B cell (primary cell): ENCODE results near the gene E2F3. TPM values are rescaled to one million over a fixed set of nuclear protein-coding genes. Genes with fewer than 3 reads are reported as not detected.

Experiments
- ATAC-seq: fragments of 200-7000 bp; cut with Tn5 transposase; one replicate; pipeline ENCODE4 v1.10.0; 2021; ENCODE audit warnings: low read depth, mild to moderate bottlenecking, moderate number of reproducible peaks, moderate library complexity
- CTCF ChIA-PET: fragments of 350-600 bp; sonication (Branson Sonifier 250); formaldehyde crosslinking; loops from one replicate; lab custom pipeline; 2021; ENCODE audit warnings: antibody characterized with exemption, inconsistent platforms; lab: Charles Lee
- POLR2A ChIA-PET: fragments of 350-600 bp; sonication (Branson Sonifier 250); formaldehyde crosslinking; loops from one replicate; lab custom pipeline; 2021; ENCODE audit warnings: antibody characterized with exemption; lab: Charles Lee
- DNase-seq: peaks from one replicate; pipeline ENCODE4 v3.0.0; 2013
- H2AFZ ChIP-seq: 2 replicates; pipeline ENCODE4 v1.6.1; 2012; ENCODE audit warnings: mild to moderate bottlenecking, low read depth, low read length; ENCODE audit not compliant: insufficient read depth, poor library complexity, severe bottlenecking
- H3K27ac ChIP-seq, 2 donors: 1 replicate in 1 of 2; 2 replicates in 1 of 2; pipeline ENCODE4 v1.5.1; 2012 to 2013; ENCODE audit warnings: low read length in 2 of 2, mild to moderate bottlenecking in 2 of 2, moderate library complexity in 1 of 2
- H3K27me3 ChIP-seq, 4 experiments: fragments of 200-600 bp in 1 of 4; sonication (generic) in 1 of 4; replicated peaks in 1 of 4; 1 replicate in 2 of 4; 2 replicates in 2 of 4; pipeline versions ENCODE4 v1.6.1 to v1.7.0; 2013 to 2016; ENCODE audit warnings: low read length in 3 of 4, mild to moderate bottlenecking in 2 of 4, mixed read lengths in 1 of 4, moderate library complexity in 1 of 4; ENCODE audit not compliant: insufficient read depth in 4 of 4, control insufficient read depth in 3 of 4; ENCODE audit errors: control extremely low read depth in 1 of 4
- H3K36me3 ChIP-seq, 2 experiments: replicated peaks in 1 of 2; 1 replicate in 1 of 2; 2 replicates in 1 of 2; pipeline versions ENCODE4 v1.6.1 to v1.7.1; 2013; ENCODE audit warnings: low read length in 1 of 2; ENCODE audit not compliant: insufficient read depth in 2 of 2, control insufficient read depth in 1 of 2; ENCODE audit errors: control extremely low read depth in 1 of 2, extremely low read depth in 1 of 2
- H3K4me1 ChIP-seq, 2 donors: fragments of 200-600 bp in 1 of 2; sonication (generic) in 1 of 2; 1 replicate in 1 of 2; 2 replicates in 1 of 2; pipeline versions ENCODE4 v1.5.1 to v1.6.1; 2013 to 2017; ENCODE audit warnings: low read length in 2 of 2; ENCODE audit not compliant: control insufficient read depth in 2 of 2, insufficient read depth in 2 of 2
- H3K4me2 ChIP-seq: replicated peaks from 2 replicates; pipeline ENCODE3; 2012; ENCODE audit warnings: mild to moderate bottlenecking, low read depth, low read length; ENCODE audit not compliant: poor library complexity, severe bottlenecking
- H3K4me3 ChIP-seq, 5 experiments: fragments of 200-600 bp in 1 of 5; sonication (generic) in 1 of 5; 1 replicate in 3 of 5; 2 replicates in 2 of 5; pipeline versions ENCODE4 v1.5.1 to v1.7.0; 2011 to 2016; ENCODE audit warnings: low read length in 4 of 5, mild to moderate bottlenecking in 4 of 5, low read depth in 2 of 5, control low read depth in 1 of 5, moderate library complexity in 1 of 5; ENCODE audit not compliant: insufficient read depth in 1 of 5; ENCODE audit errors: control extremely low read depth in 1 of 5, extremely low read depth in 1 of 5
- H3K79me2 ChIP-seq: fragments of 200-600 bp; sonication (generic); one replicate; pipeline ENCODE4 v1.6.0; 2016; ENCODE audit warnings: low read length; ENCODE audit not compliant: control insufficient read depth, insufficient read depth
- H3K9ac ChIP-seq: fragments of 200-600 bp; sonication (generic); 2 replicates; pipeline ENCODE4 v1.6.1; 2017; ENCODE audit warnings: mild to moderate bottlenecking, low read length, moderate library complexity
- H3K9me3 ChIP-seq, 3 donors: one replicate each; pipeline versions ENCODE4 v1.6.1 to v1.7.1; 2013; ENCODE audit warnings: low read length in 2 of 3; ENCODE audit not compliant: control insufficient read depth in 2 of 3, insufficient read depth in 1 of 3; ENCODE audit errors: control extremely low read depth in 1 of 3
- H4K20me1 ChIP-seq: 2 replicates; pipeline ENCODE4 v1.6.0; 2012; ENCODE audit warnings: mild to moderate bottlenecking, low read length; ENCODE audit not compliant: insufficient read depth, control insufficient read depth, poor library complexity, severe bottlenecking
- H3K27ac Mint-ChIP-seq: one replicate; pipeline ENCODE4 v1.8.0; 2021; ENCODE audit warnings: mixed read lengths
- H3K27me3 Mint-ChIP-seq: one replicate; pipeline ENCODE4 v1.8.0; 2021; ENCODE audit warnings: mixed read lengths
- H3K4me1 Mint-ChIP-seq: one replicate; pipeline ENCODE4 v1.8.0; 2021; ENCODE audit warnings: mixed read lengths
- H3K4me3 Mint-ChIP-seq: one replicate; pipeline ENCODE4 v1.8.0; 2021; ENCODE audit warnings: mixed read lengths
- H3K9me3 Mint-ChIP-seq: one replicate; pipeline ENCODE4 v1.8.0; 2022; ENCODE audit warnings: mixed read lengths; ENCODE audit not compliant: insufficient read depth
- CTCF ChIP-seq: fragments of 200-600 bp; IDR thresholded peaks from one replicate; pipeline ENCODE4 v1.8.0; 2022; ENCODE audit warnings: antibody characterized with exemption, mild to moderate bottlenecking
- EZH2 ChIP-seq: IDR thresholded peaks from 2 replicates; pipeline ENCODE4 v1.6.1; 2012; ENCODE audit warnings: borderline replicate concordance, low read depth, mild to moderate bottlenecking, moderate library complexity, low read length; ENCODE audit not compliant: insufficient read depth, poor library complexity, severe bottlenecking
- WGBS: methylation state at CpG from one replicate; pipeline ENCODE4 v1.1.5; 2013; ENCODE audit warnings: missing lambda C conversion rate; ENCODE audit not compliant: insufficient coverage; 5-methylcytosine and 5-hydroxymethylcytosine counted together
- intact Hi-C: fragments of 100-400 bp; cut with micrococcal nuclease; formaldehyde crosslinking; loops from one replicate; pipeline ENCODE4 v1.10.0; 2022
- polyA plus RNA-seq: library from polyadenylated mRNA; depleted of rRNA; stranded (reverse); fragments of >200 nt; gene quantifications from 2 replicates; pipeline ENCODE4 v1.2.3, GENCODE V29; 2012
- total RNA-seq, 2 donors: library from RNA; stranded (reverse); fragments of 120-200 nt in 1 of 2; gene quantifications; 1 replicate in 1 of 2; 2 replicates in 1 of 2; pipeline versions ENCODE4 v1.2.3 to v1.2.4, GENCODE V29; 2013 to 2022

E2F3 gene
- total and polyA plus RNA-seq, 2 donors (not counting 1 experiment from before 2014, with no cell fraction given) = 2.2 to 8.3 TPM

- POLR2A ChIA-PET = no interaction called here
- DNase-seq (no peak), ATAC-seq (no peak)
- H3K4me3 ChIP-seq = no peak overlapping the region
- no peak overlapping the region for H2AFZ ChIP-seq
- no peaks in the 10 kb centered on the region for H3K36me3 ChIP-seq
- H3K27ac Mint-ChIP-seq = peak overlapping the region; percentile 15
- CTCF ChIA-PET = interaction anchor here (0.7 to 2.1 kb wide), 4 partner anchors 17 to 148 kb away, joined by 3 to 8 read pairs (median 5); no protein-coding TSS in a partner anchor
- WGBS = no CpG with 5 or more reads among the region's 1 CpG
- no peak for TF ChIP-seq EZH2
- no peak for TF ChIP-seq CTCF
- intact Hi-C loops = no loop called here
- no peaks in the 10 kb centered on the region for H3K27me3 Mint-ChIP-seq
- H3K4me2 ChIP-seq = no peak overlapping the region
- no peak overlapping the region for H3K4me3 Mint-ChIP-seq
- H3K9ac ChIP-seq = no peak overlapping the region
- peaks cover 8 to 10% of the 10 kb centered on the region in 2 donors for H3K4me1 ChIP-seq
- H3K27me3 ChIP-seq = no peaks in the 10 kb centered on the region
- H3K79me2 ChIP-seq = no peaks in the 10 kb centered on the region
- no peaks in the 10 kb centered on the region for H4K20me1 ChIP-seq
- no peaks in the 10 kb centered on the region for H3K9me3 ChIP-seq
- H3K4me1 Mint-ChIP-seq = peaks cover 13% of the 10 kb centered on the region
- H3K9me3 Mint-ChIP-seq = no peaks in the 10 kb centered on the region
- H3K27ac ChIP-seq = no peak overlapping the region
Measured at GRCh38 chr6:20379231-20379630, 22.4 kb upstream of the E2F3 start.

GRCh38 chr6:20386218-20386617, 15.5 kb upstream of the E2F3 start:
- intact Hi-C loops = no loop called here
- DNase-seq (no peak), ATAC-seq (no peak)
- H3K27ac ChIP-seq = no peak overlapping the region
- no peaks in the 10 kb centered on the region for H3K9me3 Mint-ChIP-seq
- H3K27me3 ChIP-seq = no peaks in the 10 kb centered on the region
- H4K20me1 ChIP-seq = no peaks in the 10 kb centered on the region
- H2AFZ ChIP-seq = no peak overlapping the region
- H3K4me1 Mint-ChIP-seq = no peaks in the 10 kb centered on the region
- no peak overlapping the region for H3K4me3 ChIP-seq
- H3K36me3 ChIP-seq = no peaks in the 10 kb centered on the region
- TF ChIP-seq EZH2 (no peak), CTCF (no peak)
- no peak overlapping the region for H3K27ac Mint-ChIP-seq
- H3K27me3 Mint-ChIP-seq = peaks cover 8% of the 10 kb centered on the region
- no peak overlapping the region for H3K4me3 Mint-ChIP-seq
- WGBS = no CpG with 5 or more reads among the region's 1 CpG
- no peak overlapping the region for H3K9ac ChIP-seq
- H3K79me2 ChIP-seq = no peaks in the 10 kb centered on the region
- H3K4me1 ChIP-seq = no peaks in the 10 kb centered on the region
- no peaks in the 10 kb centered on the region for H3K9me3 ChIP-seq
- no peak overlapping the region for H3K4me2 ChIP-seq
- POLR2A ChIA-PET = no interaction called here
- CTCF ChIA-PET = no interaction called here
